GM19035 (cell line): ENCODE data around the gene C5AR2.
"Not testable (repeated sequence)": the region's sequence is repeated elsewhere in the genome, so short reads cannot be mapped to it uniquely, and the experiment has no call there.

Experiments
- ATAC-seq: cut with Tn5 transposase; IDR thresholded peaks from one replicate; pipeline ENCODE4 v1.9.1; 2021; ENCODE audit not compliant: unreplicated experiment

The C5AR2 gene

DNA sequence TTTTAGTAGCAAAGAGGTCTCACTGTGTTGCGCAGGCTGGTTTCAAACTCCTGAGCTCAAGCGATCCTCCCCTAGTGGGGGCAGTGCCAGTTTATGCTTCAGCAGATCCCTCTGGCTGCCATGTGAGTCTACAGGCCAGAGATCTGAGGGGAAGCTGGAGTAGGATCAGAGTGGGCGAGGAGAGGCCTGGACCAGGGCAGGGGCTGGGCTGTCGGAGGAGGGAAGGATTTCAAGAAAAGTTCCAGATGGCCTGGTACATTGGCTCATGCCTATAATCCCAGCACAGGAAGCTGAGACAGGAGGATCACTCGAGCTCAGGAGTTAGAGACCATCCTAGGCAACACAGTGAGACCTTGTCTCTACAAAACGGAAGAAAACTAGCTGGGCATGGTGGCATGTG is 27.0 kb downstream of the C5AR2 start:
- no peak for ATAC-seq

DNA sequence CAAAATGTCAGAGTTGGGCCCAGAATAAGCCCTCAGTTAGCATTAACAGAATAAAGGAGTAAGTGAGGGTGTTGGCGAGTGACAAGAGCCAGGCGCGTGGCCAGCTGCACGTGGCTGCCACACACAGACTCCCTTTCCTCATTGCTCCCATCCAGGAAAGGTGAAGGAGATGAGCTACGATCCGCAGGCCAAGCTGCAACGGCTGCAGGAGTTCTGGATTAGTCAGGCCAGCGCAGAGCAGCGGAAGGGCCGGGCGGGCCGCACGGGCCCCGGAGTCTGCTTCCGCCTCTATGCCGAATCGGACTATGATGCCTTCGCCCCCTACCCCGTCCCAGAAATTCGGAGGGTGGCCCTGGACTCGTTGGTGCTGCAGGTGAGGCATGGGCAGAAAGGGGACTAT is 30.3 kb downstream of the C5AR2 start:
- ATAC-seq: no peak

DNA sequence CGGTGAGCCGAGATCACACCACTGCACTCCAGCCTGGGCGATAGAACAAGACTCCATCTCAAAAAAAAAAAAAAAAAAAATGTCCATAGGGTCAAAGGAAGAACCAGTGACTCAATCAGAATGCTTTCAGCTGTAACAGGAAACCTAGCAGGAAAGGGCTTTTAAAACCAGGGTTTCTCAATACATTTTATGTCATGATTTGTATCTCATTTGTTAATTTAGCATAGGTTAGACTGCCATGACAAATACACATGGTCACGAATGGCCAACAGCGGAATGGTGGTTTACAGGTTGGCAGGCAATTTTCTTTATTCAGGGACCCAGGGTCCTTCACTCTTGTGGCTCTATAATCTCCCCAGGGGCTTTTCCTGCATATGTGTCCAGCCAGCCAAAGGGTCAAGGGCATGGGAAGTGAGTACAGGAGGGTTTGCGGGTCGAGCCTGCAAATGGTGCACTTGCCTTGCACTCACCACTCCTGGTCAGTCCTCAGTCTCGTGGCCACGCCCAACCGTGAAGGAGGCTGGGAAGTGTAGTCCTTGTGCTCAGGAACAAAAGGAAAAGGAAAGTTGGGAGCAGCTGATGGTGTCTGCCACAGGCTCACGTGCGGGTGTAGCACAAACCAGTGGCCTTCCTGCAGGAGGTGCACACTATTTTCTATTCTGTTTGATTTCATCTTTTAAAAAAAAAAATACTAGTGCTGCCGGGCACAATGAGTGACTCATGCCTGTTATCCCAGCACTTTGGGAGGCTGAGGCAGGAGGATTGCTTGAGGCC is 32.0 kb downstream of the C5AR2 start:
- no peak for ATAC-seq

DNA sequence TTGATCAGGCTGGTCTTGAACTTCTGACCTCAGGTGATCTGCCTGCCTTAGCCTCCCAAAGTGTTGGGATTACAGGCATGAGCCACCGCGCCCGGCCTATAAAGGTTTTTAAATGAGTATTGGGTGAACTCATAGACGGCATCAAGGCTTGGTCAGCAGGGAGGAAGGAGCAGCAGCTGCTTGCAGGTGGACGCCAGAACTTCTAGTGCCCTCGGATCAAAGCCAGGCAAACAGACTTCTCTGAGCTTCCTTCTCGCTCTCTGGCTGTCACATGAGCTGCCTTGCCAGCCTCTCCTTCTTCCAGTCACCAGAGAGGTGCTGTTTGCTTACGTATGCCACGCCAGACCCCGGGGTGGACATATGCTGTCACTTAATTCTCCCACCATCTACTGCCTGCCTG is 33.5 kb downstream of the C5AR2 start:
- ATAC-seq: not testable (repeated sequence)

DNA sequence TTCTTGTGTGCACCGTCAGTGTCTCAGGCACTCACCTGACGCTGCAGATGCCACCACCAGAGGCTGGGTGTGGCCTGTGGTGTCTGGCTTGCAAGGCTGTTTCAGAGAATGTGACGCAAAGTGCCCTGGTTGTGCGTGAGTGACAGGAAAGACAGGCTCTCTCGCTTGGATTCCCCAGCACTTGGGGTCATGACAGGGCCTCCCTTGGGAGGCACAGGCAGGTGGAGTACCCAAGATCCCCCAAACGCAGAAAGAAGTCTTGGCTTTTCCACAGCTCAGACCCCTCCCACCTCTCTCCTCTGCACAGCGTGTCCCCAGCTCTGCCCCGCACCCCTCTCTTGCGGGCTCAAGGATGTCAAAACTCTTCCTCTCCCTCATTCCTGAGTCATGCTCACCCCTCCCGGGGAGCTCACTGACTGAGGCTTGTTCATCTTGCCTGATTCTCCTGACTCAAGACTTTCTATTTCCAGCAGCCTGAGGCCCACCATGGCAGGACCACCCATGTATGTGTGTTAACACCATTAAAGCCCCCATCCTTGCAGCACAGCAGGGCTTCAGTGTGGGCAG is 38.2 kb downstream of the C5AR2 start:
- ATAC-seq: no peak

DNA sequence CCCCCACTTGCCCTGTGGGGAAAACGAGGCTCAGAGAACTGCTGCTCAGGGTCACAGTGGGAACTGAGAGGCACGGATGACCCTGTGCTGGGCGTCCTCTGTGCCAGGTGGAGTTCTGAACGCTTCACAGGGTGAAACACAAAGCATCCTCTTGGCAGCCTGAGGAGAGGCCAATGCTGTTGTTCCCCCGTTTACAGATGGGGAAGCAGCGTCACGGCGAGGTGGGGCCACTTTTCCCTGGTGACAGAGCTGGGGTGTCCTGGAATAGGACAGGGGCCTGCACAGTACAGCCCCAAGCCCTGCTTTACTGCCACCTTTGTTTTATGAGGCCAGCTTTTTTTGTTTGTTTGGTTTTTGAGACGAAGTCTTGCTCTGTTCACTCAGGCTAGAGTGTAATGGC is 39.3 kb downstream of the C5AR2 start:
- no peak for ATAC-seq

DNA sequence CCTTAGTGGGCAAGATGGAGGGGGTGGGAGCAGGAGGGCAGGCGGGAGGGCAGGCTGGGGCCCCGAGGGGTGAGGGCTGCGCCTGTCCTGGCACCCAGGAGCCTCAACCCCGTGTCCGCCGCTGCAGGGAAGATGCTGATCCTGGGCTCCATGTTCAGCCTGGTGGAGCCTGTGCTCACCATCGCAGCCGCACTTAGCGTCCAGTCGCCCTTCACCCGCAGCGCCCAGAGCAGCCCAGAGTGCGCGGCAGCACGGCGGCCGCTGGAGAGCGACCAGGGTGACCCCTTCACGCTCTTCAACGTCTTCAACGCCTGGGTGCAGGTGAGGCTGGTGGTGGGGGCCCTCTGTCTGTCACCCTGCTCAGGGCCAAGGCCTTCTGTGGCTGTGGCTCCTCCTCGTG is 40.6 kb downstream of the C5AR2 start:
- ATAC-seq: no peak

DNA sequence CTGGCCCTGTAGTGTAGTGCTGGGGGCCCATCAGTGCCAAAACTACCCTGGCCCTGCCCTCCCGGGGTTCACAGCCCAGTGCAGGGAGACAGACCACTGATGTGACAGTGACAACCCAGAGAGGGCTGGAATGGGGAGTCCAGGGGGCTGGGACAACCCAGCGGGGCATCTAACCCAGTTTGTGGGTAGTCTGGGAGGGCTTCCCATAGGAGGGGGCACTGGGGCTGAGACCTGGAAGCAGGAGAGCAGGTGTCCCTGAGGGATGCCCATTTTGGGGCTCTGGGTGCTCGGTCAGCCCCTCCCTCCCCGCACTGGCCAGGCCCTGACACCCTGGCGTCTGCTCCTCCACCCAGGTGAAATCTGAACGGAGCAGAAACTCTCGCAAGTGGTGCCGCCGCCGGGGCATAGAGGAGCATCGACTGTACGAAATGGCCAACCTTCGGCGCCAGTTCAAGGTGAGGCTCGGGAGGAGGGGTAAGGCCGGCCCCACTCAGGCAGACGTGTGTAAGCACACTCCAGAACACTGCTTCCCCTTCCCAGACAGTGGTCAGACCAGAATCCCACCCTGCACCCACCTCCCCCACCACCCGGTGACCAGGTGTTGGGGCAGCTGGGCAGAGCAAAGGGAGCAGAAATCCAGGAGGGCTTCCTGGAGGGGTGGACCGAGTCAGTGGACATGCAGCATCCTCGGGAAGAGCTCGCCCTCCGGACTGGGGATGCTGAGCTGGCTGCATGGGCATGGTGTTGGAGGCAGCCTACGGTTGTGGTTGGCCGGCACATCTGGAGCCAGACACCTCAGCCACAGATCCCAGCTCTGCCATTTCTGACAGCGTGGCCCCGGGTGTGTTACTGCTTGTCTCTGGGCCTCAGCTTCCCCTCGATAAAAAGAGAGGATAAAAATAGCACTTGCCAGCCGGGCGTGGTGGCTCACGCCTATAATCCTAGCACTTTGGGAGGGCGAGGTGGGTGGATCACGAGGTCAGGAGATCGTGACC is 41.6 kb downstream of the C5AR2 start:
- ATAC-seq: no peak

DNA sequence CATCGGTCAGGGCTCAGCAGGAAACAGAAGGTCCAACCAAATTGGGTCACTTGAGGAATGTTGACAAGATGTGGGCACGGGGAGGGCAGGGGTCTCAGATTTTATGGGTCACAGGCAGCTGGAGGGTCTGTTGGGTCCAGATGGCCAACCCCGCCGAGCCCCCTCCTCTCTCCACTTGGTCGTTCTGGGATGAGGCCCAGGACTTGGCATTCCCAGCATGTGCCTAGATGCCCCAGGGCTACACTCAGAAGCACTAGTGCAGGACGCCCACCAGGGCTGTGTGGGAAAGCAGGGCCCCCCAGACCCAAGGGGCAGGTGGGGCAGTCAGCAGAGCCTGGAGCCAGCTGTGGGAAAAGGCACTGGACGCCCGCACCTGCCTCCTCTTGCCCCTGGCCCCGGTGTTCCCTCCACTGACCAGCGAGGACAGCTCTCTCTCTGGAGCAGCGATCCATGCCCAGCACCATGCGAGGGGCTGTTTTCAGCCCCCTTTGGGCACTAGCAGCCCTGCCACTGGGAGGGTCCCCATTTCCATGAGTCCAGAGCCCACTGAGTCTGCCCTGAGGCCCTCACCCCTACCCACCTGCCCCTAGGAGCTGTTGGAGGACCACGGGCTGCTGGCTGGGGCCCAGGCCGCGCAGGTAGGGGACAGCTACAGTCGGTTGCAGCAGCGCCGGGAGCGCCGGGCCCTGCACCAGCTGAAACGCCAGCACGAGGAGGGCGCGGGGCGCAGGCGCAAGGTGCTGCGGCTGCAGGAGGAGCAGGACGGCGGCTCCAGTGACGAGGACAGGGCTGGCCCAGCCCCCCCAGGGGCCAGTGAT is 43.1 kb downstream of the C5AR2 start:
- no peak for ATAC-seq

DNA sequence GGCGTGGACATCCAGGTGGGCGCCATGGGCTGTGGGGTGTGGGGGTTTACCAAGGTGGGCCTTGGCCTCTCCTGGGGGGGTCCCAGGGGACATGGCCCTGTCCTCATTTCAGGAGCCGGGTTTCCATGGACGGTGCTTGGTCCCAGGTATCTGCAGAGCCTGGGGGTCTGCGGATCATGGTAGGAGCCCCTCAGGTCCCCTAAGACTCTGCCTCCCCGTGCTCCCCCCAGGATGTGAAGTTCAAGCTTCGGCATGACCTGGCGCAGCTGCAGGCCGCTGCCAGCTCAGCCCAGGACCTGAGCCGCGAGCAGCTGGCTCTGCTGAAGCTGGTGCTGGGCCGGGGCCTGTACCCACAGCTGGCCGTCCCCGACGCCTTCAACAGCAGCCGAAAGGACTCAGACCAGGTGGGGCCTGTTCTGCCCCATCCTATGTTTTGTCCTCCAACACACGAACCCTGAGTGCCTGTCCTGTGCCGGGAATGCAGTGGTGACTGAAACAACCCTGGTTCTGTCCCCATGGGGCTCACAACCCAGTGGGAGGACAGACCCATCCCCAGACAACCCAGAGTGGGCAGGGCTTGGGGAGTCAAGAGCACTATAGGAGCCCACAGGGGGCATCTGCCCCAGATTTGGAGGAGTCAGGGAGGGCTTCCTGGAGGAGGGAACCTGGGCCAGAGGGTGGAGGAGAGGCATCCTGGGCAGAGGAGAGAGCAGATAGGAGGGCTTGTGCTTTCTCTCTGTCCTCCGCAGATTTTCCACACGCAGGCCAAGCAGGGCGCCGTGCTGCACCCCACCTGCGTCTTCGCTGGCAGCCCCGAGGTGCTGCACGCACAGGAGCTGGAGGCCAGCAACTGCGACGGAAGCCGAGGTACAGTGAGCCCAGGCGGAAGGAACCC is 44.0 kb downstream of the C5AR2 start:
- no peak for ATAC-seq

DNA sequence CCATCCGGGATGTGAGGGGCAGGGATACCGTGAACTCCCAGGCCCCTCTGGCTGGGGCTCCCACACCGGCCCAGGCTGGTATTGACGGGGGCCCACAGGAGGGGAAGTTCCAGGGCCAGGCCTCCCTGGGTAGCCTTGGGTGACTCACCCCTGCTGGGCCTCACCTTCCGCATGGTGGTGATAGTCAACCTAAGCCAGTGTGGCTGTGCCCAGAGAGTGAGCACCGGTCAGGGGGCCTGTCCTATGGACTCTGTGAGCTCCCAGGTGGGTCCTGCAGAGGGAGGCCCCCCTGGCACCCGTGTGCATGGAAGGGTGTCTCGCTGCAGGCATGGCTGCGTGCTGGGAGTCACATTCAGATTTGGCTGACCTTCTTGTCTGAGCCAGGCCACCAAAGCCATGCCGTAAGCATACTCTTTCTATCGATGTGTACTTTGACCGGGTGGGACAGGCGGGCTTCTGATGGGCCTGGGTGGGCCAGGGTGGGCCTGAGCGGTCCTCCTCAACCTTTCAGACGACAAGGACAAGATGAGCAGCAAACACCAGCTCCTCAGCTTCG is 44.7 kb downstream of the C5AR2 start:
- no peak for ATAC-seq

DNA sequence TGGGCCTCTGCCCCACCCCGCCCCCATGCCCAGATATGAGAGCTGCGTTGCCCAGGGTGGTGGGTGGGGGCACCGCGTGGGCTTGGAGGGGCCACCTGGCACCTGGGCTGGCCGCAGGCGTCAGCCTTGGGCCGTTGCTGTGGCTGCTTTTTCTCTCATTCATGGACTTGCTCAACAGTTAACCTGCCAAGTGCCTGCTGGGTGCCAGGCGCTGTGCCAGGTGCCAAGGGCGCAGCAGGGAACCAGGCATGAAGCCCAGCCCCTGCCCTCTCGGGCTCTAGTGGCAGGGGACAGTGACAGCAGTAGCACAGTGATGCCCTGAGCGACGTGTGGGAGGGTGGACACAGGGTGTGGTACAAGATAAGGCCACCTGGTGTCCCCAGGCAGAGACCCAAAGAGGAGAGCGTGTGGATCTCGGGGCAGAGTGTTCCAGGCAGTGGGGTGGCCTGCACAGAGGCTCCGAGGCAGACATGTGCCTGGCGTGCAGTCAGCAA is 45.3 kb downstream of the C5AR2 start:
- ATAC-seq: no peak

DNA sequence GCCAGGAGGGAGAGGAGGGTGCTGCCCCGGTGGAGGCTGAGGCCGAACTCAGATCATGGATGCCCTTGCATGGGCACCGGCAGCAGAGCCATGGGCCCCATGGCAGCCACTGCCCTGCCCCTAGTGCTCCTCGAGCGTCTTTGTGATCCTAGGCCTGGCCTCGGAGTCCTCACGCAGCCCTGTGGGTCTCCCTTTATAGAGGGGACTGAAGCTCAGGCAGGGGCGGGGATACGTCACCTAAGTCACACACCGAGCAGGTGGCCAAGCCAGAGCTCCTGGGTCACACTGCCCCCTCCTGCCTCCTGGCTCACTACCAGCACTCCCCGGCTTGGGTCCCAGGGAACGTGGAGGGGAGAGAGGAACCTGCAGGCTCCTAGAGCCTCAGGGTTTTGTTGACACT is 45.8 kb downstream of the C5AR2 start:
- no peak for ATAC-seq

DNA sequence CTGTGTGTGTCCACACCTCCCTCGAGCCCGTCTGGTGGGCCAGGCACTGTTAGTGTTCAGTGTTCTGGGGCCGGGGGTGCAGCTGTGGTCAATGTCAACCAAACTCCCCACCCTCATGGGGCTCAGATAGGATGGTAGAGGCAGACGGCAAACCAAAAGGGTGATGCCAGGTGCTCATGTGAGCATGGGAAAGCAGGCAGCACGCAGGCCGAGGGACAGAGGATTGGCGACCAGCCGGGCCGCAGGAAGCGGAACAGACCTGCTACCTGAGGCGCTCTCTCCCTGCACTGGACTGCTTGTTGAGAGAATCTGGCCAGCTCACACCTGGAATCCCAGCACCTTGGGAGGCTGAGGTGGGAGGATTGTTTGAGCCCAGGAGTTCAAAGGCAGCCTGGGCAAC is 46.3 kb downstream of the C5AR2 start:
- no peak for ATAC-seq

DNA sequence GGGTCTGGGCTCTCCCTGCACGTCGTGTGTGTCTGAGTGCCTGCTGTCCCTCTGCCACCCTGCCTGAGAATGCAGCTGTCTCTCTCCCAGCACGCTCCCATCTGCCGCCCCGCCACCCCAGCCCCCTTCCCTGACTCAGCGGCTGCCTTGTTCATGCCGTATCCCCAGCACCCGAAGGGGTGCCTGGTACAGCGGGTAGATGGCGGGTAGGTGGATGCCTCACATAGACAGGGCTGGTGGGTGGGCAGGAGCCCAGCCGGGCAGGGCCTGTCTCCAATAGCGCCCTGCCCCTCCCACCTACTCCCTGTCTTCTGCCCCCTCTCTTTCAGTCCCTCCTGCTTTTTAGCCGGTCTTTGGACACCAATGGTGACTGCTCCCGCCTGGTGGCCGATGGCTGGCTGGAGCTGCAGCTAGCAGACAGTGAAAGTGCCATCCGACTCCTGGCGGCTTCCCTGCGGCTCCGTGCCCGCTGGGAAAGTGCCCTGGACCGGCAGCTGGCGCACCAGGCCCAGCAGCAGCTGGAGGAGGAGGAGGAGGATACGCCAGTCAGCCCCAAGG is 47.5 kb downstream of the C5AR2 start:
- ATAC-seq: no peak

DNA sequence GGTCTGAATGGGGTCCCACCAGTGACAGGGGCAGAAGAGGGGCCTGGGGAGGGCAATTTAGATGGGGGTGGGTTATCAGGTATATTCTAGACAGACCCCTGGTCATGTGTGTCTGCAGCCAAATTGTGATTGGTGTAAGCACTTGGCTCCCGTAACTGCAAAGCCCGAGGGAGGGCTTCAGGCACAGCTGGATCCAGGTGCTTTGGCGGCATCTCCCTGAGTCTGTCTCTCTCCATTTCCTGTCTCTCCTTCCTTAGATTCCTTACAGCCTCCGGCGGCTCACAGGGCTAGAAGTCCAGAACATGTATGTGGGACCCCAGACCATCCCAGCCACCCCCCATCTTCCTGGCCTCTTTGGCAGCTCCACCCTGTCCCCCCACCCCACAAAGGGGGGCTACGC is 48.6 kb downstream of the C5AR2 start:
- no peak for ATAC-seq

DNA sequence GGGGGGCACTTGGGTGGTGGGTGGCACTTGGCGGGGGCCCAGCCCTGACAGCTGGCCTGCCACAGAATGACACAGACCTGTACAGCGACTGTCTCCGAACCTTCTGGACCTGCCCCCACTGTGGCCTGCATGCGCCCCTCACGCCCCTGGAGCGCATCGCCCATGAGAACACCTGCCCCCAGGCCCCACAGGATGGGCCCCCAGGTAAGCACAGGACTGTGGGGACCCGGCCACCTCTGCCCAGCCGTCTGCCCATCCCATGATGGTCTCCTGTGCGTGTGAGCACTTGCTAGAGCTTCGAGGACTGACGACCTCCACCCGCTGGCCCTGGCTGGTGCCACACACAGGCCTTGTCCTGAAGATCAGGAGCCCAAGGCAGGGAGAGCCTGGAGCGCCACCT is 49.1 kb downstream of the C5AR2 start:
- no peak for ATAC-seq

DNA sequence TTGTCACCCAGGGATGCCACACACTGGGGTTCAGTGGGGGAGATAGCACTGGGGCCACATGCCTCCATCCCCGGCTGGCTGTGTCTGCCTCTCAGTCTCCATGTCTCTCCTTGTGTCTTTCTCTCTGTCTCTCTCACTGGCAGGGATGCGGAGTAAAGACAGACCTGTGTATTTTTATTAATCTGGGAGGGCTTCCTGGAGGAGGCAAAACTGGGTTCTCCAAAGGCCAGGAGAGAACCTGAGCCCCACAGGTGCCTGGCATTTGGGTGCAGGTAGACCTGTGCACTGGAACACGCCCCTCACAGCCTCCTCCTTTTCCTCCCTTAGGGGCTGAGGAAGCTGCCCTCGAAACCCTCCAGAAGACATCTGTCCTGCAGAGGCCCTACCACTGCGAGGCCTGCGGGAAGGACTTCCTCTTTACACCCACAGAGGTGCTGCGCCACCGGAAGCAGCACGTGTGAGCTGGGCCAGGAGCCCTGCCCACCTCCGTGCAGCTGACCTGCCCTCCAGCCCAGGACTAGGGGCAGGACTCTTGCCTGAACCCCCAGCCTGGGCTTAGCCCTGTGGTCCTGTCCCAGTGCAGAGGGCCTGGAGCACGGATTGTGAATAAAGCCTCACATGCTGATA is 49.8 kb downstream of the C5AR2 start:
- ATAC-seq: no peak

DNA sequence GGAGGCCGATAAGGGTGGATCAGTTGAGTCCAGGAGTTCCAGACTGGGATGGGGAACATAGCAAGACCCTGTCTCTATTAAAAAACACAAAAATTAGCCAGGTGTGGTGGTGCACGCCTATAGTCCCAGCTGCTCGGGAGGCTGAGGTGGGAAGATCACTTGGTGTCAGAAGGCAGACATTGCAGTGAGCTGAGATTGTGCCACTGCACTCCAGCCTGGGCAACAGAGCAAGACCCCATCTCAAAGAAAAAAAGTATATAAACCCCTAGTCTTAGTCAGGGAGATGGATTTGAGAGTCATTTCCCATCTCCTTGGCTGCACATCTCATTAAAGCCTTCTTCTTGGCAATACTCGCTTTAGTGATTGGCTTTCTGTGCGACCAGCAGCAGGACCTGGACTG is 51.9 kb downstream of the C5AR2 start:
- not testable (repeated sequence) for ATAC-seq
